Measurements from ENCODE around the gene BMP2K.

The BMP2K gene

GRCh38 chr4:78765432-78766006 is 10.6 kb upstream of the BMP2K start:
- no peak for DNase-seq

GRCh38 chr4:78766026-78766425 is 10.1 kb upstream of the BMP2K start:
- no peak for DNase-seq

- no peak for DNase-seq
Observed at GRCh38 chr4:78766650-78767049, 9.5 kb upstream of the BMP2K start.

- DNase-seq: no peak
Observed at GRCh38 chr4:78767350-78767749, 8.8 kb upstream of the BMP2K start.

- no peak for DNase-seq
Observed at GRCh38 chr4:78768452-78769180, 7.5 kb upstream of the BMP2K start.

- DNase-seq: no peak
Observed at GRCh38 chr4:78770091-78770642, 6.0 kb upstream of the BMP2K start.

GRCh38 chr4:78772526-78773091 is 3.5 kb upstream of the BMP2K start:
- no peak for DNase-seq

GRCh38 chr4:78774417-78774816 is 1.7 kb upstream of the BMP2K start:
- DNase-seq: no peak

- peak; percentile 86 for DNase-seq
Observed at GRCh38 chr4:78775303-78776078, 659 bp upstream of the BMP2K start.

- DNase-seq: peak; percentile 47
Observed at GRCh38 chr4:78776729-78777575, 802 bp downstream of the BMP2K start.

- DNase-seq: no peak
Observed at GRCh38 chr4:78777576-78777940, 1.4 kb downstream of the BMP2K start.

GRCh38 chr4:78778530-78778929 is 2.4 kb downstream of the BMP2K start:
- no peak for DNase-seq

GRCh38 chr4:78779280-78779679 is 3.1 kb downstream of the BMP2K start:
- DNase-seq: no peak

- DNase-seq: no peak
Observed at GRCh38 chr4:78780093-78780492, 3.9 kb downstream of the BMP2K start.

GRCh38 chr4:78781139-78781538 is 5.0 kb downstream of the BMP2K start:
- no peak for DNase-seq

GRCh38 chr4:78781924-78782323 is 5.8 kb downstream of the BMP2K start:
- DNase-seq: no peak

- no peak for DNase-seq
Observed at GRCh38 chr4:78784236-78784865, 8.2 kb downstream of the BMP2K start.

- no peak for DNase-seq
Observed at GRCh38 chr4:78787392-78788006, 11.3 kb downstream of the BMP2K start.

GRCh38 chr4:78788007-78788889 is 12.1 kb downstream of the BMP2K start:
- DNase-seq: no peak
